ENCODE measurements around the gene RXFP1.

The RXFP1 gene

GRCh38 chr4:158543191-158543590, 21.5 kb downstream of the RXFP1 start:
- no peak for DNase-seq (ENCODE audit: low spot score)

GRCh38 chr4:158544141-158544540, 22.5 kb downstream of the RXFP1 start:
- no peak for DNase-seq (ENCODE audit: low spot score)

- DNase-seq (ENCODE audit: low spot score), result no peak
Measured at GRCh38 chr4:158553364-158553763, 31.7 kb downstream of the RXFP1 start.

GRCh38 chr4:158560284-158560683, 38.6 kb downstream of the RXFP1 start:
- DNase-seq (ENCODE audit: low spot score), result no peak

- no peak for DNase-seq (ENCODE audit: low spot score)
Measured at GRCh38 chr4:158566860-158567259, 45.2 kb downstream of the RXFP1 start.

GRCh38 chr4:158571736-158572135, 50.1 kb downstream of the RXFP1 start:
- no peak for DNase-seq (ENCODE audit: low spot score)

GRCh38 chr4:158572608-158573007, 50.9 kb downstream of the RXFP1 start:
- DNase-seq (ENCODE audit: low spot score), result no peak

GRCh38 chr4:158578476-158578875, 56.8 kb downstream of the RXFP1 start:
- DNase-seq (ENCODE audit: low spot score), result no peak

- DNase-seq (ENCODE audit: low spot score), result no peak
Measured at GRCh38 chr4:158580064-158580463, 58.4 kb downstream of the RXFP1 start.

GRCh38 chr4:158581161-158581560, 59.5 kb downstream of the RXFP1 start:
- no peak for DNase-seq (ENCODE audit: low spot score)

GRCh38 chr4:158586881-158587280, 65.2 kb downstream of the RXFP1 start:
- DNase-seq (ENCODE audit: low spot score), result no peak

- DNase-seq (ENCODE audit: low spot score), result no peak
Measured at GRCh38 chr4:158588285-158588684, 66.6 kb downstream of the RXFP1 start.

- no peak for DNase-seq (ENCODE audit: low spot score)
Measured at GRCh38 chr4:158588777-158589176, 67.1 kb downstream of the RXFP1 start.

GRCh38 chr4:158590306-158590705, 68.6 kb downstream of the RXFP1 start:
- DNase-seq (ENCODE audit: low spot score), result no peak

- no peak for DNase-seq (ENCODE audit: low spot score)
Measured at GRCh38 chr4:158590824-158591223, 69.1 kb downstream of the RXFP1 start.

- DNase-seq (ENCODE audit: low spot score), result no peak
Measured at GRCh38 chr4:158597879-158598596, 76.4 kb downstream of the RXFP1 start.

GRCh38 chr4:158599150-158599549, 77.5 kb downstream of the RXFP1 start:
- no peak for DNase-seq (ENCODE audit: low spot score)

- no peak for DNase-seq (ENCODE audit: low spot score)
Measured at GRCh38 chr4:158599765-158600498, 78.2 kb downstream of the RXFP1 start.

- no peak for DNase-seq (ENCODE audit: low spot score)
Measured at GRCh38 chr4:158604369-158604768, 82.7 kb downstream of the RXFP1 start.

GRCh38 chr4:158605393-158605792, 83.7 kb downstream of the RXFP1 start:
- DNase-seq (ENCODE audit: low spot score), result no peak

GRCh38 chr4:158606969-158607368, 85.3 kb downstream of the RXFP1 start:
- DNase-seq (ENCODE audit: low spot score), result no peak

GRCh38 chr4:158609116-158609515, 87.4 kb downstream of the RXFP1 start:
- no peak for DNase-seq (ENCODE audit: low spot score)

- no peak for DNase-seq (ENCODE audit: low spot score)
Measured at GRCh38 chr4:158610790-158611189, 89.1 kb downstream of the RXFP1 start.

GRCh38 chr4:158613046-158613445, 91.4 kb downstream of the RXFP1 start:
- DNase-seq (ENCODE audit: low spot score), result no peak
